ENCODE data around the gene RAP1GAP2.
"Not testable (repeated sequence)": the region's sequence is repeated elsewhere in the genome, so short reads cannot be mapped to it uniquely, and the experiment has no call there.

RAP1GAP2 gene

DNA sequence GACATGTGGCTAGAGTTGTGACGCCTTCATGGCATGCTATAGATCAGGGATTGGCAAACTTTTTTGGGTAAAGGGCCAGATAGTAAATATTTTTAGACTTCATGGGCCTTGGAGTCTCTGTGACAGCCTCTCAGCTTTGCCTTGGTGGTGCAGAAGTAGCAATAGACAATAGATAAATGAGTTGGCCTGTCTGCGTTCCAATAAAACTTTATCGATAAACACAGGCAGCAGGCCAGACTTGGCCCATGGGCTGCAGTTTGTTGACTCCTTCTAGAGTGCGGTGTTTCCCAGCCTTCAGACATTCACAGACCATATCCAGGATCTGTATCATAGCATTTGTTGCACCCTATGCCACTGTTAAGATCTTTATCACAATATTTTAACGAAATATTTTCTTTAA, 190.7 kb downstream of the RAP1GAP2 start:
- H3K27me3 ChIP-seq (ENCODE audit: insufficient read depth, low read length), result no peaks in the 10 kb centered on the region; the same call in 1 of the 2 replicates
- H4K20me1 ChIP-seq (ENCODE audit: insufficient read depth, low read length), result no peaks in the 10 kb centered on the region
- TF ChIP-seq, protein P1, sequence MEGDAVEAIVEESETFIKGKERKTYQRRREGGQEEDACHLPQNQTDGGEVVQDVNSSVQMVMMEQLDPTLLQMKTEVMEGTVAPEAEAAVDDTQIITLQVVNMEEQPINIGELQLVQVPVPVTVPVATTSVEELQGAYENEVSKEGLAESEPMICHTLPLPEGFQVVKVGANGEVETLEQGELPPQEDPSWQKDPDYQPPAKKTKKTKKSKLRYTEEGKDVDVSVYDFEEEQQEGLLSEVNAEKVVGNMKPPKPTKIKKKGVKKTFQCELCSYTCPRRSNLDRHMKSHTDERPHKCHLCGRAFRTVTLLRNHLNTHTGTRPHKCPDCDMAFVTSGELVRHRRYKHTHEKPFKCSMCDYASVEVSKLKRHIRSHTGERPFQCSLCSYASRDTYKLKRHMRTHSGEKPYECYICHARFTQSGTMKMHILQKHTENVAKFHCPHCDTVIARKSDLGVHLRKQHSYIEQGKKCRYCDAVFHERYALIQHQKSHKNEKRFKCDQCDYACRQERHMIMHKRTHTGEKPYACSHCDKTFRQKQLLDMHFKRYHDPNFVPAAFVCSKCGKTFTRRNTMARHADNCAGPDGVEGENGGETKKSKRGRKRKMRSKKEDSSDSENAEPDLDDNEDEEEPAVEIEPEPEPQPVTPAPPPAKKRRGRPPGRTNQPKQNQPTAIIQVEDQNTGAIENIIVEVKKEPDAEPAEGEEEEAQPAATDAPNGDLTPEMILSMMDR (IDR thresholded peaks at IDR 0.05; ENCODE audit: low read length), result no peak
- no peak for TF ChIP-seq EZH2 (IDR thresholded peaks at IDR 0.05; ENCODE audit: borderline replicate concordance, low read length)
- H3K4me3 ChIP-seq (ENCODE audit: low read depth, low read length, poor library complexity, severe bottlenecking), result no peak overlapping the region
- H3K79me2 ChIP-seq (ENCODE audit: insufficient read depth, low read length), result no peaks in the 10 kb centered on the region
- no peaks in the 10 kb centered on the region for H3F3A ChIP-seq (ENCODE audit: insufficient read depth, low read length)
- no peak overlapping the region for H2AFZ ChIP-seq (ENCODE audit: low read length)
- H3K4me2 ChIP-seq (ENCODE audit: low read length), result no peak overlapping the region
- no peaks in the 10 kb centered on the region for H3K9me2 ChIP-seq (ENCODE audit: low read depth, low read length)
- H3K36me3 ChIP-seq (ENCODE audit: insufficient read depth, low read length), result no peaks in the 10 kb centered on the region
- peaks cover 9% of the 10 kb centered on the region for H3K4me1 ChIP-seq (ENCODE audit: insufficient read depth, low read length, severe bottlenecking)
- H3K27ac ChIP-seq (ENCODE audit: low read depth, low read length, poor library complexity, severe bottlenecking), result no peak overlapping the region
- H3K9ac ChIP-seq (ENCODE audit: low read length), result no peak overlapping the region
- H3K9me3 ChIP-seq (ENCODE audit: low read length), result no peaks in the 10 kb centered on the region

DNA sequence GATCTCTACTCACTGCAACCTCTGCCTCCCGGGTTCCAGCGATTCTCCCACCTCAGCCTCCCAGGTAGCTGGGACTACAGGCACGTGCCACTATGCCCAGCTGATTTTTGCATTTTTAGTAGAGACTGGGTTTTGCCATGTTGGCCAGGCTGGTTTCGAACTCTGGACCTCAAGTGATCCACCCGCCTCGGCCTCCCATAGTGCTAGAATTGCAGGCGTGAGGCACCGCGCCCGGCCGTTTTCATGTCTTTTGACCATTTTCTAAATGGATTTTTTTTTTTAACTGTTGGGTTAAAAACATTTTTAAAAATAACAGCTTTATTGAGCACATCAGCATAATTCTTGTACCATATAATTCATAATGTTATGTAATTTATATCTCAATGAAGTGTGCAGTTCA, 193.2 kb downstream of the RAP1GAP2 start:
- not testable (repeated sequence) for H3K4me3 ChIP-seq (ENCODE audit: low read depth, low read length, poor library complexity, severe bottlenecking); H4K20me1 ChIP-seq (ENCODE audit: insufficient read depth, low read length); H3K27ac ChIP-seq (ENCODE audit: low read depth, low read length, poor library complexity, severe bottlenecking); H3K9me3 ChIP-seq (ENCODE audit: low read length); H3K9me2 ChIP-seq (ENCODE audit: low read depth, low read length); H3K4me2 ChIP-seq (ENCODE audit: low read length); H3K9ac ChIP-seq (ENCODE audit: low read length); H3K79me2 ChIP-seq (ENCODE audit: insufficient read depth, low read length); H3F3A ChIP-seq (ENCODE audit: insufficient read depth, low read length); H3K36me3 ChIP-seq (ENCODE audit: insufficient read depth, low read length); H3K27me3 ChIP-seq (ENCODE audit: insufficient read depth, low read length); H2AFZ ChIP-seq (ENCODE audit: low read length); H3K4me1 ChIP-seq (ENCODE audit: insufficient read depth, low read length, severe bottlenecking)

DNA sequence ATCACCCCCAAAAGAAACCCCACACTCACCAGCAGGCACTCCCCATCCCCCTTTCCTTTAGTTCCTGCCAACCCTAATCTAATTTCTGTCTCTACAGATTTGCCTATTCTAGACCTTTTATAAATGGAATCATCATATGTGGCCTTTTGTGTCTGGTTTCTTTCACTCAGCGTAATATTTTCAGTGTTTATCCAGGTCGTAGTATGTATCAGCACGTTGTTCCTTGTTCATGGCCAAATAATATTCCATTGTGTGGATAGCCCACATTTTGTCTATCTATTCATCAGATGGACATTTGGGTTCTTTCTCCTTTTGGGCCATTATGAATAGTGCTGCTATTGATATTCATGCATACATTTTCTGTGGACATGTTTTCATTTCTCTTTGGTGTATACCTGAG, 193.6 kb downstream of the RAP1GAP2 start:
- no peak for TF ChIP-seq EZH2 (IDR thresholded peaks at IDR 0.05; ENCODE audit: borderline replicate concordance, low read length)
- TF ChIP-seq, protein P1 (IDR thresholded peaks at IDR 0.05; ENCODE audit: low read length), result no peak
- H3K27me3 ChIP-seq (ENCODE audit: insufficient read depth, low read length), result no peaks in the 10 kb centered on the region; the same call in 1 of the 2 replicates
- H3K9ac ChIP-seq (ENCODE audit: low read length), result no peak overlapping the region
- H3F3A ChIP-seq (ENCODE audit: insufficient read depth, low read length), result no peaks in the 10 kb centered on the region
- no peak overlapping the region for H3K27ac ChIP-seq (ENCODE audit: low read depth, low read length, poor library complexity, severe bottlenecking)
- peaks cover 9% of the 10 kb centered on the region for H3K4me1 ChIP-seq (ENCODE audit: insufficient read depth, low read length, severe bottlenecking)
- no peaks in the 10 kb centered on the region for H3K79me2 ChIP-seq (ENCODE audit: insufficient read depth, low read length)
- no peak overlapping the region for H3K4me2 ChIP-seq (ENCODE audit: low read length)
- no peak overlapping the region for H2AFZ ChIP-seq (ENCODE audit: low read length)
- H3K36me3 ChIP-seq (ENCODE audit: insufficient read depth, low read length), result no peaks in the 10 kb centered on the region
- H3K9me2 ChIP-seq (ENCODE audit: low read depth, low read length), result no peaks in the 10 kb centered on the region
- H3K9me3 ChIP-seq (ENCODE audit: low read length), result no peaks in the 10 kb centered on the region
- H3K4me3 ChIP-seq (ENCODE audit: low read depth, low read length, poor library complexity, severe bottlenecking), result no peak overlapping the region
- no peaks in the 10 kb centered on the region for H4K20me1 ChIP-seq (ENCODE audit: insufficient read depth, low read length)

DNA sequence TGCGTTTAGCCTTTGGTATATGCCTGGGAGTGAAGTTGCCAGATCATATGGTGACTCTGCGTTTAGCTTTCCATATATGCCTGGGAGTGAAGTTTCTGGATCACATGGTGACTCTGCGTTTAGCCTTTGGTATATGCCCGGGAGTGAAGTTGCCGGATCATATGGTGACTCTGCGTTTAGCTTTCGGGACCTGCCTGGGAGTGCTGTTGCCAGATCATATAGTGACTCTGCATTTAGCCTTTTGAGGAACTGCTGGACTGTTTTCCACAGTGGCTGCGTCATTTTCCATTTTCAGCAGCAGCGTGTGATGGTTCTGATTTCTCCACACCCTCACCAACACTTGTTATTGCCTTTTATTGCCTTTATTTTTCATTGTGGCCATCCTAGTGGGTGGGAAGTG, 194.2 kb downstream of the RAP1GAP2 start:
- Histone ChIP-seq H3K4me2 (ENCODE audit: low read length) (no peak overlapping the region), H3K79me2 (ENCODE audit: insufficient read depth, low read length) (no peaks in the 10 kb centered on the region), H3K4me1 (ENCODE audit: insufficient read depth, low read length, severe bottlenecking) (peaks cover 6% of the 10 kb centered on the region), H3K36me3 (ENCODE audit: insufficient read depth, low read length) (no peaks in the 10 kb centered on the region), H3K9ac (ENCODE audit: low read length) (no peak overlapping the region), H3K4me3 (ENCODE audit: low read depth, low read length, poor library complexity, severe bottlenecking) (no peak overlapping the region), H3K27ac (ENCODE audit: low read depth, low read length, poor library complexity, severe bottlenecking) (no peak overlapping the region), H3K27me3 (ENCODE audit: insufficient read depth, low read length) (no peaks in the 10 kb centered on the region; the same call in 1 of the 2 replicates), H3F3A (ENCODE audit: insufficient read depth, low read length) (no peaks in the 10 kb centered on the region), H3K9me3 (ENCODE audit: low read length) (no peaks in the 10 kb centered on the region), H2AFZ (ENCODE audit: low read length) (no peak overlapping the region), H3K9me2 (ENCODE audit: low read depth, low read length) (no peaks in the 10 kb centered on the region), H4K20me1 (ENCODE audit: insufficient read depth, low read length) (no peaks in the 10 kb centered on the region)
- TF ChIP-seq, protein P1 (IDR thresholded peaks at IDR 0.05; ENCODE audit: low read length), result no peak
- no peak for TF ChIP-seq EZH2 (IDR thresholded peaks at IDR 0.05; ENCODE audit: borderline replicate concordance, low read length)

GRCh38 chr17:2991396-2992180, 195.3 kb downstream of the RAP1GAP2 start:
- not testable (repeated sequence) for H3K27me3 ChIP-seq (ENCODE audit: insufficient read depth, low read length); H2AFZ ChIP-seq (ENCODE audit: low read length); H3K9me3 ChIP-seq (ENCODE audit: low read length); H3K4me3 ChIP-seq (ENCODE audit: low read depth, low read length, poor library complexity, severe bottlenecking); H3K9me2 ChIP-seq (ENCODE audit: low read depth, low read length); H3K9ac ChIP-seq (ENCODE audit: low read length); H3F3A ChIP-seq (ENCODE audit: insufficient read depth, low read length); H3K36me3 ChIP-seq (ENCODE audit: insufficient read depth, low read length); H3K27ac ChIP-seq (ENCODE audit: low read depth, low read length, poor library complexity, severe bottlenecking); H3K4me1 ChIP-seq (ENCODE audit: insufficient read depth, low read length, severe bottlenecking); H3K79me2 ChIP-seq (ENCODE audit: insufficient read depth, low read length); H4K20me1 ChIP-seq (ENCODE audit: insufficient read depth, low read length); H3K4me2 ChIP-seq (ENCODE audit: low read length)

Measured in OCI-LY1 (cell line).